Nephron progenitor cell (in vitro differentiated cells): Measurements from ENCODE around the gene ADGRA1.

Source experiments
- DNase-seq: peaks from one replicate; pipeline ENCODE4 v3.0.0; 2021
- H3K27ac Mint-ChIP-seq: 2 replicates; pipeline ENCODE4 v1.8.0; 2021; ENCODE audit warnings: mild to moderate bottlenecking, moderate library complexity, mixed read lengths
- H3K27me3 Mint-ChIP-seq: 2 replicates; pipeline ENCODE4 v1.8.0; 2021; ENCODE audit warnings: mild to moderate bottlenecking, low read depth, mixed read lengths; ENCODE audit not compliant: poor library complexity
- H3K36me3 Mint-ChIP-seq: 2 replicates; pipeline ENCODE4 v1.8.0; 2021; ENCODE audit warnings: low read depth, mixed read lengths
- H3K4me1 Mint-ChIP-seq: 2 replicates; pipeline ENCODE4 v1.8.0; 2021; ENCODE audit warnings: mixed read lengths
- H3K4me3 Mint-ChIP-seq: 2 replicates; pipeline ENCODE4 v1.8.0; 2021; ENCODE audit warnings: mild to moderate bottlenecking, moderate library complexity, mixed read lengths
- H3K9me3 Mint-ChIP-seq: 2 replicates; pipeline ENCODE4 v1.8.0; 2021; ENCODE audit warnings: mild to moderate bottlenecking, moderate library complexity, mixed read lengths
- CTCF ChIP-seq: fragments of 200-600 bp; sonication (generic); IDR thresholded peaks from 2 replicates; pipeline ENCODE4 v1.5.0; 2021; ENCODE audit warnings: antibody characterized with exemption

Gene ADGRA1

GRCh38 chr10:133167693-133168616, 80.2 kb downstream of the ADGRA1 start:
- Mint-ChIP-seq H3K4me1 (peaks cover 10% of the 10 kb centered on the region), H3K36me3 (peaks cover 18% of the 10 kb centered on the region), H3K9me3 (no peaks in the 10 kb centered on the region), H3K27me3 (peaks cover 15% of the 10 kb centered on the region), H3K4me3 (no peak overlapping the region), H3K27ac (no peak overlapping the region)
- DNase-seq: no peak
- TF ChIP-seq CTCF: no peak

- Mint-ChIP-seq H3K4me3 (no peak overlapping the region), H3K9me3 (peaks cover under 1% of the 10 kb centered on the region), H3K27ac (no peak overlapping the region), H3K27me3 (peaks cover 12% of the 10 kb centered on the region), H3K4me1 (peaks cover 4% of the 10 kb centered on the region), H3K36me3 (peaks cover 25% of the 10 kb centered on the region)
- no peak for TF ChIP-seq CTCF
- no peak for DNase-seq
These were observed 80.9 kb downstream of the ADGRA1 start for GRCh38 chr10:133168617-133169031.

- DNase-seq: no peak
- peaks cover 30% of the 10 kb centered on the region for H3K36me3 Mint-ChIP-seq
- peaks cover 4% of the 10 kb centered on the region for H3K4me1 Mint-ChIP-seq
- TF ChIP-seq CTCF: no peak
- peaks cover 7% of the 10 kb centered on the region for H3K9me3 Mint-ChIP-seq
- peaks cover 12% of the 10 kb centered on the region for H3K27me3 Mint-ChIP-seq
- no peak overlapping the region for H3K4me3 Mint-ChIP-seq
- H3K27ac Mint-ChIP-seq: no peak overlapping the region
These were observed 81.6 kb downstream of the ADGRA1 start for GRCh38 chr10:133169173-133169947.

- DNase-seq: no peak
- peaks cover 12% of the 10 kb centered on the region for H3K27me3 Mint-ChIP-seq
- no peak overlapping the region for H3K27ac Mint-ChIP-seq
- no peak for TF ChIP-seq CTCF
- peaks cover 11% of the 10 kb centered on the region for H3K9me3 Mint-ChIP-seq
- peaks cover 4% of the 10 kb centered on the region for H3K4me1 Mint-ChIP-seq
- H3K36me3 Mint-ChIP-seq: peaks cover 30% of the 10 kb centered on the region
- no peak overlapping the region for H3K4me3 Mint-ChIP-seq
These were observed 82.4 kb downstream of the ADGRA1 start for GRCh38 chr10:133170092-133170491.

- no peak for TF ChIP-seq CTCF
- Mint-ChIP-seq H3K4me1 (peaks cover 8% of the 10 kb centered on the region), H3K27ac (no peak overlapping the region), H3K36me3 (peaks cover 34% of the 10 kb centered on the region), H3K9me3 (peaks cover 21% of the 10 kb centered on the region), H3K4me3 (no peak overlapping the region), H3K27me3 (peaks cover 12% of the 10 kb centered on the region)
- DNase-seq: no peak
These were observed 86.3 kb downstream of the ADGRA1 start for GRCh38 chr10:133173860-133174640.
